ENCODE results near the gene NSD1. TPM values are rescaled to one million over a fixed set of nuclear protein-coding genes. Genes with fewer than 3 reads are reported as not detected.

The NSD1 gene
- total RNA-seq, 2 experiments from 2014 or later = 96.2 to 101 TPM

DNA sequence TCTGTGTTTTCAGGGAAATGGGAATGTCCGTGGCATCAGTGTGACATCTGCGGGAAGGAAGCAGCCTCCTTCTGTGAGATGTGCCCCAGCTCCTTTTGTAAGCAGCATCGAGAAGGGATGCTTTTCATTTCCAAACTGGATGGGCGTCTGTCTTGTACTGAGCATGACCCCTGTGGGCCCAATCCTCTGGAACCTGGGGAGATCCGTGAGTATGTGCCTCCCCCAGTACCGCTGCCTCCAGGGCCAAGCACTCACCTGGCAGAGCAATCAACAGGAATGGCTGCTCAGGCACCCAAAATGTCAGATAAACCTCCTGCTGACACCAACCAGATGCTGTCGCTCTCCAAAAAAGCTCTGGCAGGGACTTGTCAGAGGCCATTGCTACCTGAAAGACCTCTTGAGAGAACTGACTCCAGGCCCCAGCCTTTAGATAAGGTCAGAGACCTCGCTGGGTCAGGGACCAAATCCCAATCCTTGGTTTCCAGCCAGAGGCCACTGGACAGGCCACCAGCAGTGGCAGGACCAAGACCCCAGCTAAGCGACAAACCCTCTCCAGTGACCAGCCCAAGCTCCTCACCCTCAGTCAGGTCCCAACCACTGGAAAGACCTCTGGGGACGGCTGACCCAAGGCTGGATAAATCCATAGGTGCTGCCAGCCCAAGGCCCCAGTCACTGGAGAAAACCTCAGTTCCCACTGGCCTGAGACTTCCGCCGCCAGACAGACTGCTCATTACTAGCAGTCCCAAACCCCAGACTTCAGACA lies 160.4 kb downstream of the NSD1 start:
- peaks cover 37% of the 10 kb centered on the region for H3K36me3 Mint-ChIP-seq
- H3K27ac Mint-ChIP-seq = no peak overlapping the region

DNA sequence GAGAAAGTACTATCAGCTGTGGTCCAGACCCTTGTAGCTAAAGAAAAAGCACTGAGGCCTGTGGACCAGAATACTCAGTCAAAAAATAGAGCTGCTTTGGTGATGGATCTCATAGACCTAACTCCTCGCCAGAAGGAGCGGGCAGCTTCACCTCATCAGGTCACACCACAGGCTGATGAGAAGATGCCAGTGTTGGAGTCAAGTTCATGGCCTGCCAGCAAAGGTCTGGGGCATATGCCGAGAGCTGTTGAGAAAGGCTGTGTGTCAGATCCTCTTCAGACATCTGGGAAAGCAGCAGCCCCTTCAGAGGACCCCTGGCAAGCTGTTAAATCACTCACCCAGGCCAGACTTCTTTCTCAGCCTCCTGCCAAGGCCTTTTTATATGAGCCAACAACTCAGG lies 161.1 kb downstream of the NSD1 start:
- DNase-seq = no peak
- Mint-ChIP-seq H3K27ac (peak overlapping the region; percentile 85), H3K4me1 (peaks cover 26% of the 10 kb centered on the region), H3K9me3 (no peaks in the 10 kb centered on the region), H3K4me3 (no peak overlapping the region), H3K27me3 (no peaks in the 10 kb centered on the region), H3K36me3 (peaks cover 33% of the 10 kb centered on the region)
- no peak for ATAC-seq (ENCODE audit: low read depth)
- POLR2A ChIA-PET = no interaction called here

More for the DNA sequence above, 160.4 kb downstream of the NSD1 start:
- POLR2A ChIA-PET = no interaction called here
- H3K27me3 Mint-ChIP-seq = no peaks in the 10 kb centered on the region
- no peak overlapping the region for H3K4me3 Mint-ChIP-seq
- no peak for ATAC-seq (ENCODE audit: low read depth)
- DNase-seq = no peak
- no peaks in the 10 kb centered on the region for H3K9me3 Mint-ChIP-seq
- H3K4me1 Mint-ChIP-seq = peaks cover 20% of the 10 kb centered on the region

- Mint-ChIP-seq H3K4me1 (peaks cover 37% of the 10 kb centered on the region), H3K27me3 (no peaks in the 10 kb centered on the region), H3K9me3 (no peaks in the 10 kb centered on the region), H3K36me3 (peaks cover 32% of the 10 kb centered on the region), H3K4me3 (peak overlapping the region; percentile 26), H3K27ac (peak overlapping the region; percentile 85)
- no peak for DNase-seq
- no peak for ATAC-seq (ENCODE audit: low read depth)
- POLR2A ChIA-PET = interaction anchor here (1.1 kb wide), 1 partner anchor 16 kb away, joined by 4 read pairs; no protein-coding TSS in a partner anchor
Measured at GRCh38 chr5:177295924-177296323, 162.4 kb downstream of the NSD1 start.

GRCh38 chr5:177296581-177296980 lies 163.0 kb downstream of the NSD1 start:
- no peaks in the 10 kb centered on the region for H3K9me3 Mint-ChIP-seq
- peak; percentile 43 for ATAC-seq (ENCODE audit: low read depth)
- POLR2A ChIA-PET = interaction anchor here (0.5 to 1.1 kb wide), 2 partner anchors 11 to 16 kb away, joined by 3 to 4 read pairs; no protein-coding TSS in a partner anchor
- no peaks in the 10 kb centered on the region for H3K27me3 Mint-ChIP-seq
- no peak for DNase-seq
- H3K4me1 Mint-ChIP-seq = peaks cover 40% of the 10 kb centered on the region
- H3K4me3 Mint-ChIP-seq = peak overlapping the region; percentile 26
- peak overlapping the region; percentile 85 for H3K27ac Mint-ChIP-seq
- H3K36me3 Mint-ChIP-seq = peaks cover 30% of the 10 kb centered on the region

DNA sequence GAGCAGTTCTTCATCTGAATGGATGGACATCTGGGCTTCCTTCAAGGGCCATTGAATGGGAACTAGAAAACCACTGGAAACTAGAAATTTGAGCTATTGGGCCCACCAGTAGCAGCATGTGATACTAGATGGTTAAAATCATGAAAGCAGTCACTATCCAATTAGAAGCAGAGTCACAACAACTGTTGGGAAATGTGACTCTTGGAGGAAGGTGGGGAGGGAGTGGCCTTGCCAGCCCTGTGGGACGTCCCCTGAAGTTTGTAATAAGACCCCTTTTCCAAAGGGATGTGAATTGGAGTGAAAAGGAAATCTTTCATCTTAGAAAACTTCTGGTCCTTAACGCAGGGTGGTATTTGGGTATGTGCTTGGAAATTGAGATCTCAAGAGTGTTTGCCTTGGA lies 164.3 kb downstream of the NSD1 start:
- no peak for DNase-seq
- no peak for ATAC-seq (ENCODE audit: low read depth)
- Mint-ChIP-seq H3K4me1 (peaks cover 50% of the 10 kb centered on the region), H3K36me3 (peaks cover 29% of the 10 kb centered on the region), H3K27ac (no peak overlapping the region), H3K27me3 (no peaks in the 10 kb centered on the region), H3K4me3 (no peak overlapping the region), H3K9me3 (no peaks in the 10 kb centered on the region)
- POLR2A ChIA-PET = interaction anchor here (1.1 to 6.5 kb wide), 2 partner anchors 10 to 14 kb away, joined by 3 to 51 read pairs; partner anchors contain the start of gene MXD3

- Mint-ChIP-seq H3K4me3 (peak overlapping the region; percentile 42), H3K27me3 (no peaks in the 10 kb centered on the region), H3K27ac (peak overlapping the region; percentile 82), H3K4me1 (peaks cover 56% of the 10 kb centered on the region), H3K36me3 (peaks cover 25% of the 10 kb centered on the region), H3K9me3 (no peaks in the 10 kb centered on the region)
- ATAC-seq (ENCODE audit: low read depth) (no peak), DNase-seq (no peak)
- POLR2A ChIA-PET = interaction anchor here (0.5 to 6.5 kb wide), 3 partner anchors 12 to 166 kb away, joined by 5 to 51 read pairs (median 7); partner anchors contain the start of genes MXD3 and NSD1
Measured at GRCh38 chr5:177299697-177300096, 166.1 kb downstream of the NSD1 start.

GRCh38 chr5:177300236-177300880 lies 166.8 kb downstream of the NSD1 start:
- ATAC-seq (ENCODE audit: low read depth) = peak; percentile 51
- H3K27ac Mint-ChIP-seq = peak overlapping the region; percentile 90
- H3K36me3 Mint-ChIP-seq = peaks cover 26% of the 10 kb centered on the region
- no peaks in the 10 kb centered on the region for H3K27me3 Mint-ChIP-seq
- no peaks in the 10 kb centered on the region for H3K9me3 Mint-ChIP-seq
- H3K4me3 Mint-ChIP-seq = peak overlapping the region; percentile 95
- POLR2A ChIA-PET = interaction anchor here (1.8 to 6.5 kb wide), 2 partner anchors 11 to 167 kb away, joined by 7 to 51 read pairs; partner anchors contain the start of genes MXD3 and NSD1
- H3K4me1 Mint-ChIP-seq = peaks cover 62% of the 10 kb centered on the region
- peak; percentile 60 for DNase-seq

- H3K27me3 Mint-ChIP-seq = no peaks in the 10 kb centered on the region
- peaks cover 59% of the 10 kb centered on the region for H3K4me1 Mint-ChIP-seq
- DNase-seq (no peak), ATAC-seq (ENCODE audit: low read depth) (no peak)
- peaks cover 26% of the 10 kb centered on the region for H3K36me3 Mint-ChIP-seq
- no peaks in the 10 kb centered on the region for H3K9me3 Mint-ChIP-seq
- H3K27ac Mint-ChIP-seq = peak overlapping the region; percentile 90
- peak overlapping the region; percentile 95 for H3K4me3 Mint-ChIP-seq
- POLR2A ChIA-PET = interaction anchor here (3.1 to 6.5 kb wide), 2 partner anchors 11 to 167 kb away, joined by 15 to 51 read pairs; partner anchors contain the start of genes MXD3 and NSD1
Measured at GRCh38 chr5:177300951-177301350, 167.4 kb downstream of the NSD1 start.

GRCh38 chr5:177301503-177302165 lies 168.1 kb downstream of the NSD1 start:
- no peak for ATAC-seq (ENCODE audit: low read depth)
- peaks cover 25% of the 10 kb centered on the region for H3K36me3 Mint-ChIP-seq

DNA sequence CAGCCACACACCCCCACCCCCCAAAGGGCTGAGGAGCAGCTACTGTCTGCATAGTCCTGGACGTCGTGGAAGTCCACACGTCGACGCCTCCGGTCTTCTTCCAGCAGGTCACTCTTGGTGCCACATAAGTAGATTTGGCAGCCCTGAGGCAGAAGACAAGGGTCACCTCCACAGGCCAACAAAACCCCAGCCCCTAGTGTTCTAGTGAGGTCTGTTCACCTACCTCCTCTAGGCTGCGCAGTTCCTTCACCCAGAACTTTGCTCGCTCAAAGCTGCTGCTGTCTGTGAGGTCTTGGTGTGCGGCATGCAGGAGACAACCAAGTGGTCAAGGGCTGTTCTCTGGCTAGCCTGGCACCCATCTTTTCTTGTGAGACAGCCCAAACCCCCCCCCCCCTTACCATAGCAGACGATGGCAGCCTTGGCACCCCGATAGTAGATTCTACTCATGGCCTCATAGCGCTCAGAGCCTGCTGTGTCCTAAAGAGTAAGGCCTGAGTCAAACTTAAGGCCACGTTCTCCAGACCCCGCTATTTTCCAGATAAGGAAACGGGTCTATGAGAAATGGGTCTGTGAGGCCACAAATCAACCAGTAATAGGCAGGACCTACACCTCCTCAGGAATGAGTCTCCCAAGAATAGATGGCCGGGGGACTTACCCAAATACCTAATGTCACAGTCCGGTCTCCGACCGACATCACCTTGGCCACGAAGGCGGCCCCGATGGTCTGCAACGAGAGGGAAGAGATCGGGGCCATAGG lies 169.0 kb downstream of the NSD1 start:
- no peak for DNase-seq
- POLR2A ChIA-PET = interaction anchor here (1.2 to 6.5 kb wide), 4 partner anchors 9 to 169 kb away, joined by 3 to 51 read pairs (median 10); partner anchors contain the start of genes MXD3 and NSD1
- H3K36me3 Mint-ChIP-seq = peaks cover 28% of the 10 kb centered on the region
- no peak for ATAC-seq (ENCODE audit: low read depth)
- H3K4me3 Mint-ChIP-seq = peak overlapping the region; percentile 95
- no peaks in the 10 kb centered on the region for H3K27me3 Mint-ChIP-seq
- no peaks in the 10 kb centered on the region for H3K9me3 Mint-ChIP-seq
- H3K4me1 Mint-ChIP-seq = peaks cover 55% of the 10 kb centered on the region
- peak overlapping the region; percentile 88 for H3K27ac Mint-ChIP-seq

More at GRCh38 chr5:177301503-177302165, 168.1 kb downstream of the NSD1 start:
- Mint-ChIP-seq H3K27ac (peak overlapping the region; percentile 88), H3K9me3 (no peaks in the 10 kb centered on the region), H3K4me3 (peak overlapping the region; percentile 95), H3K4me1 (peaks cover 56% of the 10 kb centered on the region), H3K27me3 (no peaks in the 10 kb centered on the region)
- no peak for DNase-seq
- POLR2A ChIA-PET = interaction anchor here (0.8 to 6.5 kb wide), 4 partner anchors 10 to 168 kb away, joined by 3 to 51 read pairs (median 10); partner anchors contain the start of genes MXD3 and NSD1

DNA sequence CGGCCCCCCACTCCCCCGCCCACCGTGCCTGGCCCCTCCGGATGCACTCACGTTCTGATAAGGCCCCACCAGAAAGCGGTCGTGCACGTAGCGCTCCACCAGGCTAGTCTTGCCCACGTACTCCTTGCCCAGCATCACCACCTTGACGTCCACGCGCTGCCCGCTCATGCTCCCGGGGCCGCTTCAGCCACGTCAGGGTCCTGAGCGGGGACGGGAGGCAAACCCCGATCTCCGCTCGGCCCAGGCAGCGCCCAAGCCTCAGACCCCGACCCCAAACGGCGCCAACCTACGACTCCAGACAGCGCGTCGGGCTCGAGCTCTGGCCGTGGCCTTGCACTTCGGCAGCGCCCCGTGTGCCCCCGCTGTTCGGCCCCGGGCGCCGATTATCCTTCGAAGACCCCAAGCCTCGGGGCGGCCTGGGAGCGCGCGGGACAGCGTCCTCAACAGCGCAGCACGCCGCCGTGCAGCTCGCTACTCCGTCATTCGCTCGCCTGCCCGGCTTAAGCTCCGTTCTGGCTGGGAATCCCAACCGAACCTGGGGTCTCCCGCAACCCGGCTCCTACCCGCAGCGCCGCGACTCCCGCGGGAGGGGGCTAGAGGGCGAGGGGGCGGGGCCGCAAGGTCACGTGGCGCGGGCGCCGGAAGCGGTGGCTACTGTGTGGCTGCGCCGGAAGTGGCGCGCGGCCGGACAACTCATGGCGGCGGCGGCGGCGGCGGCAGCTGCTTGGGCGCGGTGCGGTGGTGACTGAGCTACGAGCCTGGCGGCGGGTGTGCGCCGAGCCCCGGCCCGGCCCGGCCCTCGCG lies 169.8 kb downstream of the NSD1 start, which contains the start of the genes PRELID1 and RAB24:
Gene PRELID1 (plus strand): TSS at position 679 of the 804 bp plus-strand sequence. CDS start 187 bp downstream, outside the sequence.
Gene RAB24 (minus strand): TSS at position 599 of the 804 bp plus-strand sequence. CDS start 431 bp downstream, at position 168.
- Mint-ChIP-seq H3K36me3 (peaks cover 26% of the 10 kb centered on the region), H3K27ac (peak within 1 kb of the TSS; percentile 88), H3K27me3 (no peaks in the 10 kb centered on the region), H3K4me3 (peak within 1 kb of the TSS; percentile 95), H3K9me3 (no peaks in the 10 kb centered on the region), H3K4me1 (peaks cover 55% of the 10 kb centered on the region)
- peak; percentile 95 for DNase-seq
- ATAC-seq (ENCODE audit: low read depth) = peak; percentile 51
- POLR2A ChIA-PET = interaction anchor here (0.6 to 6.5 kb wide), 9 partner anchors 8 to 325 kb away, joined by 3 to 51 read pairs (median 5); partner anchors contain the start of genes GRK6, MXD3, NSD1 and RGS14

Data from activated naive CD8-positive, alpha-beta T cell treated with anti-CD3 and anti-CD28 coated beads, Interleukin-2, amount 10 ng/mL, durations not matched to agents 7 days and 5 days (primary cell).